HG02642 (cell line): ENCODE measurements around the gene CDT1.

Experiments
- ATAC-seq: cut with Tn5 transposase; IDR thresholded peaks from one replicate; pipeline ENCODE4 v1.9.1; 2021; ENCODE audit warnings: mild to moderate bottlenecking; ENCODE audit not compliant: unreplicated experiment, poor library complexity

CDT1 gene

GRCh38 chr16:88833086-88833485 is 29.5 kb downstream of the CDT1 start:
- ATAC-seq = no peak

- ATAC-seq = no peak
Measured at GRCh38 chr16:88834670-88835069, 31.1 kb downstream of the CDT1 start.

GRCh38 chr16:88835383-88835782 is 31.8 kb downstream of the CDT1 start:
- no peak for ATAC-seq

- ATAC-seq = no peak
Measured at GRCh38 chr16:88835818-88836217, 32.2 kb downstream of the CDT1 start.

GRCh38 chr16:88836791-88837190 is 33.2 kb downstream of the CDT1 start:
- no peak for ATAC-seq

- ATAC-seq = no peak
Measured at GRCh38 chr16:88837806-88838205, 34.2 kb downstream of the CDT1 start.

- ATAC-seq = no peak
Measured at GRCh38 chr16:88838566-88838965, 35.0 kb downstream of the CDT1 start.

GRCh38 chr16:88839026-88839529 is 35.5 kb downstream of the CDT1 start:
- ATAC-seq = no peak

GRCh38 chr16:88839745-88840599 is 36.4 kb downstream of the CDT1 start:
- ATAC-seq = no peak

- no peak for ATAC-seq
Measured at GRCh38 chr16:88840600-88841215, 37.1 kb downstream of the CDT1 start.

- no peak for ATAC-seq
Measured at GRCh38 chr16:88841521-88842307, 38.1 kb downstream of the CDT1 start.

GRCh38 chr16:88842308-88842756 is 38.7 kb downstream of the CDT1 start:
- ATAC-seq = no peak

GRCh38 chr16:88842806-88843205 is 39.2 kb downstream of the CDT1 start:
- ATAC-seq = no peak

- no peak for ATAC-seq
Measured at GRCh38 chr16:88843256-88843655, 39.7 kb downstream of the CDT1 start.

- ATAC-seq = no peak
Measured at GRCh38 chr16:88844419-88845036, 40.9 kb downstream of the CDT1 start.

GRCh38 chr16:88846088-88846487 is 42.5 kb downstream of the CDT1 start:
- ATAC-seq = no peak

- ATAC-seq = no peak
Measured at GRCh38 chr16:88847654-88848053, 44.1 kb downstream of the CDT1 start.

- ATAC-seq = no peak
Measured at GRCh38 chr16:88848557-88848956, 45.0 kb downstream of the CDT1 start.

- no peak for ATAC-seq
Measured at GRCh38 chr16:88850531-88851199, 47.1 kb downstream of the CDT1 start.

- ATAC-seq = no peak
Measured at GRCh38 chr16:88851616-88852015, 48.0 kb downstream of the CDT1 start.
